ENCODE data around the gene RYR3.

DNA sequence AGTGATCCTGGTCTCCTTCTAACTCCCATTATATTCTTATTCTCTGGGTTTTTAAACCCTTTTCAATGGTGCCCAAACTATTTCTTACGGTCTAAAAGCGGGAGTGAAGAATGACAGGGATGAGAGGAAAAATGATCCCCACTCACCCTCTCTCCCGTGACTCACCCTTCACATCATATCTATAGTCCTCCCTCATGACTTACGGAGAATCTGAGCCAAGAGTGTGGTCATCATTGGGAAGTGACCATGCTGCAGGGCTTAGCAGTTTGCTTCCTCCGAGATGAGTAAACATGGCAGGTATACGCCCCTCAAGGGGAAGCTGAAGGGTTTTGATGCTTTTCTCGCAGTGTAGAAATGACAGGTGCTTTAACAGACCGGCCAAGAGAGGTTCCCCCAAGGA lies 274.0 kb downstream of the RYR3 start:
- TF ChIP-seq, protein P1, sequence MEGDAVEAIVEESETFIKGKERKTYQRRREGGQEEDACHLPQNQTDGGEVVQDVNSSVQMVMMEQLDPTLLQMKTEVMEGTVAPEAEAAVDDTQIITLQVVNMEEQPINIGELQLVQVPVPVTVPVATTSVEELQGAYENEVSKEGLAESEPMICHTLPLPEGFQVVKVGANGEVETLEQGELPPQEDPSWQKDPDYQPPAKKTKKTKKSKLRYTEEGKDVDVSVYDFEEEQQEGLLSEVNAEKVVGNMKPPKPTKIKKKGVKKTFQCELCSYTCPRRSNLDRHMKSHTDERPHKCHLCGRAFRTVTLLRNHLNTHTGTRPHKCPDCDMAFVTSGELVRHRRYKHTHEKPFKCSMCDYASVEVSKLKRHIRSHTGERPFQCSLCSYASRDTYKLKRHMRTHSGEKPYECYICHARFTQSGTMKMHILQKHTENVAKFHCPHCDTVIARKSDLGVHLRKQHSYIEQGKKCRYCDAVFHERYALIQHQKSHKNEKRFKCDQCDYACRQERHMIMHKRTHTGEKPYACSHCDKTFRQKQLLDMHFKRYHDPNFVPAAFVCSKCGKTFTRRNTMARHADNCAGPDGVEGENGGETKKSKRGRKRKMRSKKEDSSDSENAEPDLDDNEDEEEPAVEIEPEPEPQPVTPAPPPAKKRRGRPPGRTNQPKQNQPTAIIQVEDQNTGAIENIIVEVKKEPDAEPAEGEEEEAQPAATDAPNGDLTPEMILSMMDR (IDR thresholded peaks at IDR 0.05; ENCODE audit: insufficient read depth, low read length, poor library complexity, severe bottlenecking): no peak
- no peak for TF ChIP-seq EZH2phosphoT487 (conservative IDR thresholded peaks at IDR 0.05; ENCODE audit: low read length)

Data from SU-DHL-6 (cell line).